H1 (cell line): ENCODE data around the gene CMIP. TPM values are rescaled to one million over a fixed set of nuclear protein-coding genes. Genes with fewer than 3 reads are reported as not detected.

Experiments
- CTCF ChIP-seq, 3 experiments: IDR thresholded peaks; 1 replicate in 2 of 3; 2 replicates in 1 of 3; pipeline versions ENCODE4 v1.5.1 to v1.6.1; 2011; ENCODE audit warnings: low read length in 3 of 3, mild to moderate bottlenecking in 3 of 3, inconsistent platforms in 2 of 3, low read depth in 1 of 3, moderate library complexity in 1 of 3; ENCODE audit not compliant: insufficient read depth in 1 of 3; ENCODE audit errors: control extremely low read depth in 1 of 3
- polyA plus RNA-seq, 7 experiments: library from polyadenylated mRNA; depleted of rRNA in 3 of 7; stranded (reverse) in 5 of 7; unstranded in 2 of 7; fragments of >200 nt in 5 of 7; fragments of 200-250 nt in 2 of 7; gene quantifications; 1 replicate in 5 of 7; 2 replicates in 1 of 7; 4 replicates in 1 of 7; pipeline versions ENCODE4 v1.2.1 to v1.2.3, GENCODE V29; 2011 to 2013; ENCODE audit warnings: missing spikeins in 2 of 7, mixed read lengths in 2 of 7
- total RNA-seq: library from RNA; stranded (reverse); fragmentation: NEBNext Ultra II Directional; extraction: Animal tissue kit (Norgen Biotek cat#: 25700); gene quantifications from 2 replicates; pipeline ENCODE4 v1.2.1, GENCODE V29; 2021

CMIP gene
- total and polyA plus RNA-seq, 2 of the 8 experiments (the other 6 are each of a cell fraction or from before 2014, with no cell fraction given), result 7.9 to 53.2 TPM

GRCh38 chr16:81709016-81709900 is 264.6 kb downstream of the CMIP start (continued):
- no peak for TF ChIP-seq CTCF (IDR thresholded peaks at IDR 0.05; ENCODE audit: control extremely low read depth in 1 of 3, insufficient read depth in 1 of 3, low read depth in 1 of 3, low read length in 3 of 3)
- TF ChIP-seq, all 59 proteins: peak for 0
